AG04450 (cell line): ENCODE results near the gene CITED1. TPM values are rescaled to one million over a fixed set of nuclear protein-coding genes. Genes with fewer than 3 reads are reported as not detected.

Experiments
- CTCF ChIA-PET: fragments of 300-600, 350-600 bp; formaldehyde crosslinking; extraction: SDS; loops from one replicate; lab custom pipeline; 2022; ENCODE audit warnings: antibody characterized with exemption, inconsistent platforms; lab: Charles Lee
- POLR2A ChIA-PET: fragments of 350-600 bp; formaldehyde crosslinking; extraction: SDS; loops from one replicate; lab custom pipeline; 2021; ENCODE audit warnings: antibody characterized with exemption, inconsistent platforms; lab: Yijun Ruan, JAX
- DNase-seq: peaks from one replicate; pipeline ENCODE4 v3.0.0-alpha.2; 2011; ENCODE audit warnings: low read depth, low spot score
- H3K27ac ChIP-seq: one replicate; pipeline ENCODE4 v1.5.1; 2012; ENCODE audit warnings: low read depth, low read length, control low read depth
- H3K27me3 ChIP-seq: one replicate; pipeline ENCODE4 v1.6.0; 2012; ENCODE audit warnings: low read length; ENCODE audit not compliant: control insufficient read depth, insufficient read depth
- H3K4me3 ChIP-seq: 2 replicates; pipeline ENCODE4 v1.5.1; 2011; ENCODE audit warnings: mild to moderate bottlenecking, low read depth, low read length, control low read depth
- H3K9me3 ChIP-seq: 2 replicates; pipeline ENCODE4 v1.5.1; 2012; ENCODE audit warnings: low read length; ENCODE audit not compliant: control insufficient read depth, insufficient read depth
- polyA plus RNA-seq: library from polyadenylated mRNA; depleted of rRNA; stranded (reverse); fragments of >200 nt; gene quantifications from 2 replicates; pipeline ENCODE4 v1.2.3, GENCODE V29; 2011
- TF ChIP-seq, protein P1 (sequence below): IDR thresholded peaks from 2 replicates; pipeline ENCODE4 v1.5.1; 2011; ENCODE audit warnings: low read depth, low read length, control low read depth, inconsistent platforms

Gene CITED1
- polyA plus RNA-seq, 1 experiment: 0.12 TPM

DNA sequence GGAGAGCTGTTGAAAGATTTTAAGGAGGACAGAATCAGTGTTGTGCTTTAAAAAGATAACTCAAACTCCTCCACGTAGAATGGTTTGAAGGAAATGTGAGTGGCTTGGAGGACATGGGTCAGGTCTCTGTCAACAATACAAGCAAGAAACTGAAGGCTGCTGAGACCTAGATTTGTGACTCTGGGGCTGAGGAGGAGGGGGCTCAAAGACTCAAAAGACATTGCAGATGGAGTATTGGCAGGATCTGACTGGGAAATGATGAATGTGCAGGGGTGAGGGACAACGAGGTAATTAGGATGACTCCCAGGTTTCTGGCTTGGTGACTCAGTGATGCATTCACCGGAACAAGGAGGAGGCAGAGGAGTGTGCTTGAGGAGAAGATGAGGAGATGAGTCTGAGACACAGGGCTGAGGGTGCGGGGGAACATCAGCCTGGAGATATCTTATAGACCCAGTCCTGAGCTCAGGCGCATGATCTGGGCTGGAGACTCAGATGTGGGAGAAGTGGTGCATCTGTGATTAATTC lies 25.3 kb downstream of the CITED1 start:
- Histone ChIP-seq H3K9me3 (no peaks in the 10 kb centered on the region), H3K4me3 (no peak overlapping the region), H3K27ac (no peak overlapping the region), H3K27me3 (no peaks in the 10 kb centered on the region)
- CTCF ChIA-PET: no interaction called here
- POLR2A ChIA-PET: no interaction called here
- TF ChIP-seq, protein P1, sequence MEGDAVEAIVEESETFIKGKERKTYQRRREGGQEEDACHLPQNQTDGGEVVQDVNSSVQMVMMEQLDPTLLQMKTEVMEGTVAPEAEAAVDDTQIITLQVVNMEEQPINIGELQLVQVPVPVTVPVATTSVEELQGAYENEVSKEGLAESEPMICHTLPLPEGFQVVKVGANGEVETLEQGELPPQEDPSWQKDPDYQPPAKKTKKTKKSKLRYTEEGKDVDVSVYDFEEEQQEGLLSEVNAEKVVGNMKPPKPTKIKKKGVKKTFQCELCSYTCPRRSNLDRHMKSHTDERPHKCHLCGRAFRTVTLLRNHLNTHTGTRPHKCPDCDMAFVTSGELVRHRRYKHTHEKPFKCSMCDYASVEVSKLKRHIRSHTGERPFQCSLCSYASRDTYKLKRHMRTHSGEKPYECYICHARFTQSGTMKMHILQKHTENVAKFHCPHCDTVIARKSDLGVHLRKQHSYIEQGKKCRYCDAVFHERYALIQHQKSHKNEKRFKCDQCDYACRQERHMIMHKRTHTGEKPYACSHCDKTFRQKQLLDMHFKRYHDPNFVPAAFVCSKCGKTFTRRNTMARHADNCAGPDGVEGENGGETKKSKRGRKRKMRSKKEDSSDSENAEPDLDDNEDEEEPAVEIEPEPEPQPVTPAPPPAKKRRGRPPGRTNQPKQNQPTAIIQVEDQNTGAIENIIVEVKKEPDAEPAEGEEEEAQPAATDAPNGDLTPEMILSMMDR: no peak
- DNase-seq: no peak

DNA sequence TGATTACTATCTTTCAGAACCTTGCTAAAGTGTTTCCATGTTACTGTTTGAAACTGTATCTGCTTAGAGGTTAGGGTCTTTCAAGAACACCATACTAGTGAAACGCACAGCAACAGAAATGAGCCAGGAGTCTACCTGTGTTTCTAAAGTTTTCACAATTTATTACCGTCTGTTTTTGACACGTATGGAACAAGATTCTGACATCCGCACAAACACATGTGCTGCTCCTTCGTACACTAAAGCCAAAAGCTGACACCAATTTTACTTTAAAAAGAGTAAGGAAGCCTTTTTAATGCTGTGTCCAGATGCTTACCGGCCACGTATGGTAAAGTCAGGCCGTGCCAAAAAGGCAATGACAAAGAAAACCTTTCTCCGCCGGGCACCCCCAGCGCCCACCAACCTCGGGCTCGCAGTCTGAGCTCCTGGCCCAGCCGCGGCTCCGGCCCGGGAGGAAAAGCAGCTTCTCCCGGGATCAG lies 29.2 kb downstream of the CITED1 start:
- DNase-seq: no peak
- ChIA-PET POLR2A (interaction anchor here (0.9 to 2.2 kb wide), 9 partner anchors 8 to 95 kb away, joined by 3 to 32 read pairs (median 9); partner anchors contain the start of genes ERCC6L and PIN4), CTCF (interaction anchor here (0.8 to 2.1 kb wide), 15 partner anchors 8 to 295 kb away, joined by 3 to 35 read pairs (median 5); partner anchors contain the start of gene ERCC6L)
- H3K27ac ChIP-seq: peak overlapping the region; percentile 80
- TF ChIP-seq, protein P1: no peak
- H3K27me3 ChIP-seq: no peaks in the 10 kb centered on the region
- H3K9me3 ChIP-seq: no peaks in the 10 kb centered on the region
- peak overlapping the region; percentile 76 for H3K4me3 ChIP-seq

DNA sequence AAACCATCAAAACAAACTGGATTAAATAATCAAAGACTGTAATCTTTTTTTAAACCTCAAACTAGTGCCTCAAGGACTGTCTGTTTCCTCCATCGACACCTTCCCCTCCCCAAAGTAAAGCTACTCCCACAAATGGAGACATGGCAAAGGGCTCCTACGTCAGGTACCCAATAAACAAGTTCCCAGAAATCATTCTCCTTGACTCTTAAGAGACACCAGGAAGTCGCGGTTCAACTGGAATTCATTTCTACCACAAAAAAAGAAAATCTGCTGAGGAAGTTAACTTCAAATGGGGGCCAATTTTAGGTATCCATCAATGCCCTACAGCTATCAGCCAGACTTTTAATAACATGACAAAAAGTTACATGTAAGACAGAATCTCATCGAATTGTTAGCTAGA lies 31.2 kb downstream of the CITED1 start:
- ChIA-PET CTCF (interaction anchor here (0.6 kb wide), 1 partner anchor 111 kb away, joined by 3 read pairs; no protein-coding TSS in a partner anchor), POLR2A (no interaction called here)
- DNase-seq: no peak
- Histone ChIP-seq H3K9me3 (no peaks in the 10 kb centered on the region), H3K27ac (no peak overlapping the region), H3K4me3 (peak overlapping the region; percentile 47; the same call in 1 of the 2 replicates), H3K27me3 (no peaks in the 10 kb centered on the region)
- TF ChIP-seq, protein P1: no peak

DNA sequence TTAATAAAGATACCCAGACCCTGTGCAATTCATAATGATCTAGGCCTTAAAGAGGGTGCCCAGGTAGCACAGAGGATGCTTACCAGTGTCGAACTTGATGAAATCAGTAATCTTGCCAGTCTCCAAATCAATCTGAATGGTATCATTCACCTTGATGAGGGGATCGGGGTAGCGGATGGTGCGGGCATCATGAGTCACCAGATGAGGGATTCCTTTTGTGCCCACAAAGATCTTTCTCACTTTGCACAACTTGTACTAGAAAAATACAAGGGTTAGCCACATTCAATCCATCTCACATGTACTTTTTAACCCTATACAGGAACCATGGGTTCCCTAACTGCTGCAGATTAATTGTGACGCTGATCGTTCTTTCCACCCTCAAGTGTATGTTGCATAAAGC lies 32.0 kb downstream of the CITED1 start:
- Histone ChIP-seq H3K9me3 (no peaks in the 10 kb centered on the region), H3K27me3 (no peaks in the 10 kb centered on the region), H3K4me3 (no peak overlapping the region), H3K27ac (no peak overlapping the region)
- no peak for DNase-seq
- ChIA-PET POLR2A (no interaction called here), CTCF (no interaction called here)
- TF ChIP-seq, protein P1: no peak

DNA sequence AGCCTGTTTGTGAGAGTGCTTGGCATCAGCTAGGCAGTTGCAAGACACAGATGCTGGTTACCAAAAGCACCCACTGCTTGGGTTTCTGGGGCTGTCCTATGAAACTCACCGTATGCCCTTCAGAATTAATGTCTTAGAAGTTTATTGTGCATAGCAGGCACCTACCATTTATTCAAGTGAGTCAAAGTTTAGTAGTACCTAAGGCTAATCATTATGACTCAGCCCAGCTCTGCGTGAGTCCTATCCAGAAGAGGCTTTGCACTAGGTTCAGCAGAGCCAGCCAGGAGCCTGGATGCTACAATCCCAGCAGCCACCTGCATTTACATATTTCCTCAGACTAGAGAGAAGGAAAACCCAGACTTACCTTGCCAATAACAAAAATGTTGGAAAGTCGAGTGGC lies 32.8 kb downstream of the CITED1 start:
- TF ChIP-seq, protein P1: no peak
- Histone ChIP-seq H3K9me3 (no peaks in the 10 kb centered on the region), H3K27ac (peak overlapping the region; percentile 11), H3K4me3 (no peak overlapping the region), H3K27me3 (no peaks in the 10 kb centered on the region)
- ChIA-PET CTCF (no interaction called here), POLR2A (no interaction called here)
- DNase-seq: no peak
